DLD1 (cell line): ENCODE measurements around the gene BEAN1.
"Not testable (repeated sequence)": the region's sequence is repeated elsewhere in the genome, so short reads cannot be mapped to it uniquely, and the experiment has no call there.

Experiments
- in situ Hi-C: cut with HindIII; loops from 2 replicates; pipeline ENCODE4 v1.10.0; 2017; ENCODE audit warnings: low sequenced_read_pairs

Gene BEAN1

DNA sequence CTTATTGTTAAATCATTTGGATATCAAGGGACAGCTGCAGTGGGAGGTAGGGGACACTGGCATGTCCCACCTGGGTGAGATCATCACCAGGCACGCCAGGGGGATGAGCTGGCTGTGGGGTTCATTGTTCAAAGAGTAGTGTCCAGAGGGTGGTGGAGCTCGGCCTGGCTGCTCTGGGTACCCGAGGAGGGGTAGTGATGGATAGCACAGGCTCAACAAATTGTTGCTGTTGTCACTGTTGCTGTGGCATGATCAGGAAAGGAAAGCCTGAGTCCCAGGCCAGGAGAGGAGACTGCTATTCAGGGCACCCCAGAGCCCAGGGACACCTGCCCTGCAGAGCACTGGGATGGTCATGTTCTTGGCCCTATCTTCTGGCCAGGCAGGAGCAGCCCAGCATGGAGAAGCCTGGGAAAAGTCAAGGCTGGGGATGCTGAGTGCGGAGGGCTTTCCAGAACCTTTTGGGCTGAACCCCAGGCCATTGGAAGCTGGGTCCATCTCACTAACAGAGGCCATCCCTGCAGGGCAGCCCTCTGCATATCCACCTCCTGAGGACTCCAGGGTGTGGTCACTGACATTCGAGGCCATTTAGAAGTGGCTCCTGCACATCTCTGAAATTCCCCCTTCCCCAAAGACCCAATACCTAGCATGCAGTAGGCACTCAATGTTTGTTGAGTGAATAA lies 12.1 kb downstream of the BEAN1 start:
- in situ Hi-C loops: no loop called here

DNA sequence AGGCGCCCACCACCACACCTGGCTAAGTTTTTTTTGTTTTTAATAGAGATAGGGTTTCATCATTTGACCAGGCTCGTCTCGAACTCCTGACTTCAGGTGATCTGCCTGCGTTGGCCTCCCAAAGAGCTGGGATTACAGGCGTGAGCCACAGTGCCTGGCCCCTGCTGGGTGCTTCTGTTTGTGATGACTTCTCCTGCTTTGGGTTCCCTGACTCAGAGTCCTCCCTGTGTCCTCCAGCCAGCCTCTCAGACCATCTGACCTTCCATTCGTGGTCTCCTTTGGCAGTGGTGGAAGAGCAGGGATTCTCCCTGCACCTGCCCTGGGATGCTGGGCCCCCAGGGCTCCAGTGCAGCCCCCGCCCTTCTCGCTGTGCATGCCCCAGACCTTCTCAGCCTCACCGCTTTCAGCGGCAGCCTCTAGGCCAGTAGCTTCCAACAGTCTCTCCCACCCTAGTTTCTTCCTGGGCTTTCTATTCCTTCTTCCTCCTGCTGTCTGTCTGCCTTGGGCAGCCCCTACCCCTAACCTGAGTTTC lies 13.2 kb downstream of the BEAN1 start:
- in situ Hi-C loops: no loop called here

DNA sequence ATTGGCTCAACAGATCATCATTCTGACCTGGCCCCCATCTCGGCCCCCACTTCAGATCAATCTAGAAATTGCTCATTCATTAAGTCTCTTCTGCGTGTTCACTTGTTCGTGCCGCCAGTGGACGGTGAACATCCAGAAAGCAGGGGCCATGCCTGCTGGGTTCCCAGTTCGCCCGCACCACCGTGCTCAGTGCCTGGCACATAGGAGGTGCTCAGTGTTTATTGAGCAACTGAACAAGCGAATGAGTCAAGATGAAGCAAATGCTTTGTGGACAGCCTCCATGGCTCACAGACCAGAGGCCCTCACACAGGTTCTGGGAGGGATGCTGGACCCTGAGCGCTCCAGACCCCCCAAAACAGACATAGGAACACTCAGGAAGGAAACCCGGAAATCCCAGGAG lies 13.9 kb downstream of the BEAN1 start:
- in situ Hi-C loops: no loop called here

DNA sequence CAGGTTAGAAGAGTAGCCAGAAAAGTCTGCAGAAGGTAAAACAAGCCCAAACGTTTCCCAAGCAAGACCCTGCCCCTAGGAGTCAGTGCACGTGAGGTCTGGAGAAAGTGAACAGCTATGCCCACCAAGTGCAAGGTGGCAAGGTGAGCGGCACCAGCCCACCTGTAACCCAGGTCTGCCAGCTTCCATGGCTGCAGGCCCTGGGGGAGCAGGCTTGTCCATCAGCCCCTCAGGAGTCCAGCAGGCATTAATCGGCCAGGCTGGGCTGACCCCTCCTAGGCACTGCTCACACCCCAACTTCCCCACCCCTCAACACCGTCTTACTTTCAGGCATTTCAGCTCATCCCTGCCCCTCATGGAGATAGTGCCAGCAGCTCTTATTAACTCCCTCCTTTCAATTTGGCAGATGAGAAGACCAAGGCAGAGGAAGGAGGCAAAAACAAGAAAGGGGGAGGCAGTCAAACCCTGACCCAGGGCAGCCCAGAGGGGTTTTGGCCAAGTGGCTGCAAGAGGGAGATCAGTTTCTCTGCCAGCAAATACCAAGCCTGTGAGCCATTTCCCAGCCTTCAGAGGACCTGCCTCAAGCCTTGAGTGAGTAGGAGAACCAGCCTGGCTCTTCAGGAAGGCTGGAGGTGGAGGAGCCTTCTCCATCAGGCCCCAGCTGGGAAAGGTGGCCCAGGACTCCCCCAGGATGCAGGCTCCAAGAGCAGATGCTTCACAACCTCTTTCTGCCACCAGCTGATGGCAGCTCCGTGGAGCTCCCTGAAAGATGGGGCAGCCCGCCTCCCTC lies 14.7 kb downstream of the BEAN1 start:
- in situ Hi-C loops: no loop called here

DNA sequence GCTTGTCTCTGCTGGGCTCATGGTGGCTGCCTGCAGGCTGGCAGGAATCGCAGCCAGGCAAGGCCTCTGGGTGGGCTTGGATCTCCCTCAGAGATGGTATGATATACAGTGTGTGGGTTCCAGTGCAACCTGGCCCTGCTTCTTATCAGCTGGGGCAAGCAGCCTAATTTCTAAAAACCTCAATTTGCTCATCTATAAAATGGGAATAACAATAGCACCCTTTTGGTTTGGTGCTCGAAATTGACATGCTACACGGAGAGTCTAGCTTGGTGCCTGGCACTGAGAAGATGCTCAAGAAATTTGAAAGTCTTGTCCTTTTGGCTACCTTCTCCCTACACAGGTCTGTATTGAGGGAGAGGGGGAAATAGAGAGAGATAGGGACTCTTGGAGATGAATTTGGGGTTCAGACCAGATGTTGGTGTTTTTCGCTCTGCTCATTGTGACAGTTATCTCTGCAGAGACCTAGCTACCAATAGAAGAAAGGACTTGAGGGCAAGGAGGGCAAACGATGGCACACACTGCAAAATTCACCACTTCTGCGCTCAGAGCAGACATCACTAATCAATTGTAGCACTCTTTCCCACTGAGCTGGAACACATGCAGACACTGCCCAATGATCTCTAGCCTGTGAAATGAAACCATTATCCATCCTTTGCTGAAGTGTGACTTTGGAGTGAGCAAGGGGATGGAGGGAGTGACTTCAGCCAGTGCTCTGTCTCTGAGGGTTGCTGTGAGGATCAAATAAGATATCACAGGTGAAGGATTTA lies 15.6 kb downstream of the BEAN1 start:
- in situ Hi-C loops: no loop called here

DNA sequence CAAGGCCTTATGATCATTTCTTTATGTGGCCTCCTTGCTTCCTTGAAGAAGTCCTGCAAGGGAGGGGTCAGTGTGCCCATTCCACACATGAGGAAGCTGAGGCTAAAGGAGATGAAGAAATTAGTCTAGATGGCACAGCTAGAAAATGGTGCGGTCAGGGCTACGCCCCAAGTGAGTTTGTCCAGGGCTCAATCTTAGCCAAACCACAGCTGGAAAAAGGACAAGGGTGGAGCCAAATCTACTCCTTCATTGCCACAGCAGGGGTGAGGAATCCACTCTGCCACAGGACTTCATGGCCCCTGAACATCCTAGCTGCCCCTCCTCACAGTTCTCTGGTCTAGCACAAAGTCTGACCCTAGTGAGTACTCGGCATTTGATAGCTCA lies 16.2 kb downstream of the BEAN1 start:
- in situ Hi-C loops: no loop called here

DNA sequence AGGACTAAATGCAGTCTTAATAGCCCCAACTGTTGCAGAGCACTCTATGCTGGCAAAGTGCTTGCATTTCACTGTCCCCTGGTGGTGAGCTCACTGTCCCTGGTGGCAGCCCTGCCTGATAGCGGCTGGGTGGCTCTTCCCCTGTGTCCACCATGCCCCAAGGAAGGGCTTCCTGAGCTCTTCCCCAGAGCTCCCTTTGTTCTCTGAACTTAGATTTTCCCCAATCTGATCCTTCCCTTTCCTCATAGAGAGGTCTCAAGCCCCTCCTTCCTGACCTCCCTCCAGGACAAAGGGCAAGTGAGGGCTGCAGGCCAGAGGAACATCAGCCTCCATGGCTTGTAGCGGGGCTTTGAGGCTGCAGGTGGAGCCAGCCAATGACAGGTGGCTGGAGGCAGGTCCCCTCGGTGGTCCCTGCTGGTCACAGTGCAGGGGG lies 17.0 kb downstream of the BEAN1 start:
- in situ Hi-C loops: no loop called here

DNA sequence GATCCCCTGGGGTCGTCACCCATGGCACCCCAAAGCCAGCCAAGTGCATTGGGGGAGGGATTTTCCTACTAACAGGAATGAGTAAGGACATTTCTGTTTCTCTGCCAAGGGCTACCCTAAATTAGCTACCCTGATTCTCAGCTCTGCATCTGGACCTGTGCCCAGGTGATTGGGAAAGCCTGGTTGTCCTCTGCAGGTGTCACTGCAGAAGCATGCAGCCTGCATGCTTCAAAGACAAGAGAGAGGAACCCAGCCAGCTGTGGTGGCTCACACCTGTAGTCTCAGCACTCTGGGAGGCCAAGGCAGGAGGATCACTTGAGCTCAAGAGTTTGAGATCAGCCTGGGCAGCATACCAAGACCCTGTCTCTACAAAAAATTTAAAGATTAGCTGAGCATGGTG lies 19.6 kb downstream of the BEAN1 start:
- in situ Hi-C loops: no loop called here

DNA sequence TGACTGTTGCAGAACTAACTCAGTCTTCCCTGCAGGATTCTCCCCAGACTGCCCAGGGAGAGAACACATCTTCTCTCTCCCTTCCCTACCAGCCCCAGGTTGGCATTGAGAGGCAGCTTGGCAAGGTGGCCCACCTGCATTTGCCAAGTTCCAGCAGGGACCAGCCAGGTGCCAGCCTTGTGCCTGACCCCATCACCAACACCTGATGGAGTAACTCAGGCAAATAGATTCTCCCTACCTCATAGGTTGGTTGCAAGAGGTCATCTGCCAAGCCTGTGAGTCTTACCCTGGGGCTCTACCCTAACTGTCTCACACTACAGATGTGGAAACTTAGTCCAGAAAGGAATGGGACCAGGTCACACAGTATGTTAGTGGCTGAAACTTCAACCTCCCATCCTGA lies 20.4 kb downstream of the BEAN1 start:
- in situ Hi-C loops: no loop called here

DNA sequence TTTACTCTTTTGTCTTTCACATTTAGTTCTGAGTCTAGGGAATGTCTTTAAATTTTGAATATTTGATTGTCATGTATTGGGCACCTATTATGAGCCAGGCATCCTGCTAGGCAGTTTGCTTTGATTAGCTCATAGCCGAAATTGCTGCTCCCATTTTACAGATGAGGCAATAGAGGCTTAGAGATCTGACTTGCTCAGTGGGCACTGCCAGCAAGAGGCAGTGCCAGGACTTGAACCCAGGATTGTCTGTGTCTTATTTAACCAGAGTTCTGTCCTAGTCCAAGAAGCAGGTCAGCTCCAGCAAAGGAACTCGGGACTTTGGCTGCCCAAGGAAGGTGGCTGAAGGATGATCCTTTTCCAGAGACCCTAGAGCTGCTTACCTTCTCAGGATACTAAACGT lies 24.5 kb downstream of the BEAN1 start:
- in situ Hi-C loops: no loop called here

DNA sequence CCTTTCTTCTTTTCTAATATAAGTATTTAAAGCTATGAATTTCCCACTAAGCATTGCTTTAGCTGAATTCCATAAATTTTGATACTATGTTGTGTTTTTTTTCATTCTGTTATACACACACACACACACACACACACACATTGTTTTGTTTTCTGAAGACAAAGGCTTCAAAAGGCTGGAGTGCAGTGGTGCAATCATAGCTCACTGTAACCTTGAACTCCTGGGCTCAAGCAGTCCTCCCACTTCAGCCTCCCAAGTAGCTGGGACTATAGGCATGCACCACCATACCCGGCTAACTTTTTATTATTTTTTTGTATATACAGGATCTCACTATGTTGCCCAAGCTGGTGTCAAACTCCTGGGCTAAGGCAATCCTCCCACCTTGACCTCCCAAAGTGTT lies 26.1 kb downstream of the BEAN1 start:
- in situ Hi-C loops: not testable (repeated sequence)

DNA sequence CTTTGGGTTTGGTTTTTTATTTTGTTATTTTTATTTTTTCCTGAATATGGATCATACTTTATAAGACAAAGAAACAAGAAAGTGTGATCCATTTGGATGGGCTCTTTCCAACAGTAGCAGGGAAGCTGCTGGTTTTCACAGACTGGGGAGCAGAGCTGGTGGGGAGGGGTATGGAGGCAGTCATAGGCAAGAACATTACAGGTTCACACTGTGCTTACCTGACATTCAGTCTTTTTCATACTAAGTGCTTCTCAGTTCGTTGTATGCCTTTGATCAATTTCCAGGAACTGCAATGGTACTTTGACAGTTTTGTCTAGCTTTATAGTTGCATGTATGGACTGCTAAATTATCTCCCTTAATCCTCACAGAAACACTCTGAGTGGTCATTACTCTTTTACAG lies 27.7 kb downstream of the BEAN1 start:
- in situ Hi-C loops: no loop called here

DNA sequence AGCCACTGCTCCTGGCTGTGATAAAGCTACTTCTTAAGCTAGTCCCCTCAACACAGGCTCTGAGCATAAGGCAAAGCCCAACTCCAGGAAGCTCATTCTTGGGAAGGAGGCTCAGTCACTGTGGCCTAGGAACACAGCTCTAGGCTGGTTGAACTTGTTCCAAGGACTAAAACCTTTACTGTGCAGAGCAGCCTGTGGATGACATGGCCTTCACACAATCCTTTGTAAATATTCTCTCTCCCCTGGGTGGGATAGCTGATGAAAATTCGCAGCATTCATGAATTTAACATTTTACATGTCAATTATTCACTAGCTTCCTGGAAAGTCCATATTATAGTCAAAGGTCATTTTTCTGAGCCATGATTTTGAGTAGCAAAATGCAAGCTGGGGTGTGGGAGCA lies 28.9 kb downstream of the BEAN1 start:
- in situ Hi-C loops: no loop called here

DNA sequence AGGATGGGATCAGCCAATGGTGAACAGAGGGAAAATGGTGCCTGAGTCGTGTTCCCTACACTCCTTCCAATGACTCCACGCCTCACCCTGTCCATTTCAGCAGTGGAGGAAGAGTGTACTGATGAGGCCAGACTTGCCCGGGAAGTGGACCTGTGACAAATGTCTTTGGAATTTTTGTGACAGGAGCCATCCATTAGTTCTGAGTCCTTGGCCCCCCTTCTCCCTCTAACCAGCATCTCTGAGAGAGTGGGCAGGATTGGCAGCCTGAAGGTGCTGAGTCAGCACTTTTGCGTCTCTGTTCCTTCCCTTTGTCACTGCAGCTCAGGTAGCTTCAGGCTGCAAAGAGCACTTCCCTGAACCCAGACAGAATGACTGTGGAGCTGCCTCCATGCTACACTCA lies 30.8 kb downstream of the BEAN1 start:
- in situ Hi-C loops: no loop called here

DNA sequence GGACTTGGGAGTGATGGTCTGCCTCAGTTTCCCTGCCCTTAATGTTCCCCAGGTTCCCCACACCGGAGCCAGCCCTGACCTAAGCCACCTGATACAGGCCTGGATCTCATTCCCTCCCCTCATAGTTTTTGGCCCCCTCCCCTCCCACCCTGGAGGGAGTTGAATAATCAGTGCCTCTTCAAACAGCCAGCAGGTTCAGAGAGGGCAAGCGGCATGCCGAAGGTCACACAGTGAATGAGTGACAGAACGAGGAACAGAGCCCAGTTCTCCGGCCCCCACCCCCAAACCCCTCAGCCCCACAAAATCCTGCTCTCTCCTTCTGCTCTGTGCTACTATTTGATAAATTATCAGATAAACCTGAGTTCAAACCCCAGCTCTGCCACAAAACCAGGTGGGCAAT lies 31.2 kb downstream of the BEAN1 start:
- in situ Hi-C loops: no loop called here

DNA sequence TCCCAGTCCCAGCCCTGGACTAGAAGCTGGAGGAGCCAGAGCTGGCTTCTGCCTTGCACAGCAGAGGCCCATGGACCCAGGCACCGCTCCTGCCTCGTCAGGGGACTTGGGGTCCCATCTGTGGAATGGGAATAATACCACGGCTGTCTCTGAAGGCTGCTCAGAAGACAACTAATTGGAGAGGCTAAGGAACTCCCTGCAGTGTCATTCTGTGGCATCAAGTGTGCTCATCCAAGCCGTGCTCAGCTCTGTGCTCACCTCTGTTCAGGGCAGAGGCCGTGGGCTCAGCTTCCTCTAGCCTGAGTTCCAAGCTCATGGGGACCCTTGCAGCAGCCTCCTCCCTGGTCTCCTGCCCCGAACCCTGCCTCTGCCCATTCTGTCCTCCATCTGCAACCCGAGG lies 31.8 kb downstream of the BEAN1 start:
- in situ Hi-C loops: no loop called here

DNA sequence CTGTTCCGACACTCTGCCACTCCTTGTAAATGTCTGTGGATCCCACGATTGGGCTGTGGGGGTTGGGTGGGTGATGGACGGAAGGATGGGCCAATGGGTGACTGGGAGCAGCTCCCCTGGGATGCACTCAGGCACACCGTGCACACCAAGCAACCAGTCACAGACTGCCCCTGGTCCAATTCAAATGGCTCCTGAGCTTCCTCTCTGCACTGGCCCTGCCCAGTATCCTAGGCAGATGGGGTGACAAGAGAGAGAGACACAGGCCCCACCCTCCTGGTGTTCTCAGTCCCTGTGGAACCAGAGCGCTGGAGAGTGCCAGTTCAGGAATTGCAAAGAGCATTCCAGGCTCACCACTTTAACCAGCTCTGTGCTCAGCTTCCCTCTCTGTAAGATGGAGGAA lies 32.8 kb downstream of the BEAN1 start:
- in situ Hi-C loops: no loop called here

DNA sequence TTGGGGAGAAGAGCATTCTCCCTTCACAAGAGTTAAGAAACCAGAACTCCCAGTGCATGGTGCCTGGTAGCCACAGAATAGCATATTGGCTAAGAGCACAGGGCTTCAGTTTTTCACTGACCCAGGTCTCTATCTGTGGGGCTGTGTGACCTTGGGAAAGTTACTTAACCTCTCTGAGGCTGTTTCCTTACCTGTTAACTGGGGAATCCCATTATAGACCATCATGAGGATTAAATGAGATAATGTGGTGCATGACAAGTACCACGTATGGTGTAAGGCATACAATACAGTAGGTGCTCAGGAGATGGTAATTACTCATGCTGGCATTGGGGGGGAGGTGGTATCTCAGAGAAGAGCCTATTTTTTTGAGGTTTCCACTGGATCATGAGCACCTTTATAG lies 33.6 kb downstream of the BEAN1 start:
- in situ Hi-C loops: no loop called here

DNA sequence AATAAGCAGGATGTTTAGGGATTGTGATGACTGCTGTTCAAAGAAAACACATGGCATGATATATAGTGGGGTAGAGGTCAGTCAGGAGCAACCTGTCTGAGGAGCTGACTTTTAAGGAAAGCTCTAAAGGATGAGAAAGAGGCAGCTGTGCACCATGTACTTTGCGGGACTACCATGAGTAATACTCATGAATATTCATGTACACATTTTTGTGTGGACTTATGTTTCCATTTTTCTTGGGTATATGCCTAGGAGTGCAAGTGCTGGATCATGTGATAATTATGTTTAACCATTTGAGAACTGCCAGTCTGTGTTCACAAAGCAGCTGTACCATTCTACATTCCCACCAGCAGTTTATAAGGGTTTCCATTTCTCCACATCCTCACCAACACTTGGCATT lies 35.8 kb downstream of the BEAN1 start:
- in situ Hi-C loops: no loop called here

DNA sequence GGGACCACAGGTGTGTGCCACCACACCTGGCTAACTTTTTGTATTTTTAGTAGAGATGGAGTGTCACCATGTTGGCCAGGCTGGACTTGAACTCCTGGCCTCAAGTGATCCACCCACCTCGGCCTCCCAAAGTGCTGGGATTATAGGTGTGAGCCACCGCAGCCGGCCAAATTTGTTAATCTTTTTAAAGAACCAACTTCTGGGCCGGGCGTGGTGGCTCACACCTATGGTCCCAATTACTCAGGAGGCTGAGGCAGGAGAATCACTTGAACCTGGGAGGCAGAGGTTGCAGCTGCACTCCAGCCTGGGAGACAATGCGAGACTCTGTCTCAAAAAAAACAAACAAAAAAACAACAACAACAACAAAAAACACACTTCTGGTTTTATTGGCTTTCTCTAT lies 38.9 kb downstream of the BEAN1 start:
- in situ Hi-C loops: not testable (repeated sequence)

DNA sequence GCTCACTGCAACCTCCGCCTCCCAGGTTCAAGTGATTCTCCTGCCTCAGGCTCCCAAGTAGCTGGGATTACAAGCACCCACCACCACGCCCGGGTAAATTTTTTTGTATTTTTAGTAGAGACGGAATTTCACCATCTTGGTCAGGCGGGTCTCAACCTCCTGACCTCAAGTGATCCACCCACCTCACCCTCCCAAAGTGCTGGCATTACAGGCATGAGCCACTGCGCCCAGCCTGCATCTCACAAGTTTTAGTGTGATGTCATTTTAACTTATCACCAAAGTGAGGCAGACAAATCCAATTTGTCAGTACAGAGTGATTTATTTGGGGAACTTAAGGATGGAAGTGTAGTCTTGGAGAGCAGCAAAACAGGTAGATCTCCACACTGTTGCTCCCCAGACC lies 39.5 kb downstream of the BEAN1 start:
- in situ Hi-C loops: not testable (repeated sequence)

DNA sequence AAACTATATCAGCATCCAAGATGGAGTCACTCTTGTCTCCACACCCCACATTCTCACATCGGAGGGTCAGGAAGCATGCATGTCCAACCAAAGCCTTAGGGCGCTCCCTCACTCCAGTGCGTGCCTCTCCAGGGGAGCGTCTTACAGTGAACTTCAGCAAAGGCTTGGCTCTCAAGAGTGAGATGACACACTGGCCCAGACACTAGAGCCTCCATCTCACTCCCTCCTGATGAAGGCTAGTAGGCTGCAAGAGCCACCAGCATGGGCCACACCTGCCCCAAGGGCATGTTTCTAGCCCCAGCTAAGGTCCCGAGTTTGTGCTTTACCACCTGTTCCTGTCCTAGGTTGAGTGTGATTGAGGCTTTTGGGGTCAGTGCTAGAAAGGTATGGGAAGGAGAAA lies 40.5 kb downstream of the BEAN1 start:
- in situ Hi-C loops: no loop called here
